Stimulated activated CD8-positive, alpha-beta memory T cell treated with anti-CD3 and anti-CD28 coated beads, Interleukin-2, amount 100 ng/mL, for 48 hours (primary cell): ENCODE results near the gene KCNA2.

Experiments
- DNase-seq, 2 donors: peaks; one replicate each; pipeline ENCODE4 v3.0.0-alpha.2; 2020; ENCODE audit warnings: low read depth in 2 of 2

Gene KCNA2

GRCh38 chr1:110605901-110606656 is at the start of gene KCNA2:
Gene KCNA2, minus strand, starts transcription at chr1:110606358. Its CDS starts 1,576 bp downstream, at chr1:110604782.
- no peak for DNase-seq

DNA sequence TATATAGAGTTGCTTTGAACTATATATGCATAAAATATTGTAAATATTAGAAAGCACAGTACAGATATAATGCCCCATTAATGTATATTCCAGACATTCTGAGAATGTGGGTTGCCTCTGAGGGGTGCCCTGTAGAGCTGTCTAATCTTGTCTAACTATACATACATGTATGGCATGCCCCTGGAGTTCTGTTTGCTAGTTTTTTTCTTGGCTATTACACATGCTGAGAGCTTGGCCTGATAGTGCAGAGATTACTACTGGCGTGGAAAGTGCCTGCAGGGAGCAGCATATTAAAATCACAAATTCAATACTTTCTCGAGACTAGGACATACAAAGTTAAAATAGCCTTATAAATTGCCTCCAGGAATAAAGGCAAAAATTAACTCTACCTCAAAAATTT is 44.5 kb upstream of the KCNA2 start:
- no peak for DNase-seq

- no peak for DNase-seq
Measured at GRCh38 chr1:110648417-110648816, 42.3 kb upstream of the KCNA2 start.

- no peak for DNase-seq
Measured at GRCh38 chr1:110647254-110647891, 41.2 kb upstream of the KCNA2 start.

DNA sequence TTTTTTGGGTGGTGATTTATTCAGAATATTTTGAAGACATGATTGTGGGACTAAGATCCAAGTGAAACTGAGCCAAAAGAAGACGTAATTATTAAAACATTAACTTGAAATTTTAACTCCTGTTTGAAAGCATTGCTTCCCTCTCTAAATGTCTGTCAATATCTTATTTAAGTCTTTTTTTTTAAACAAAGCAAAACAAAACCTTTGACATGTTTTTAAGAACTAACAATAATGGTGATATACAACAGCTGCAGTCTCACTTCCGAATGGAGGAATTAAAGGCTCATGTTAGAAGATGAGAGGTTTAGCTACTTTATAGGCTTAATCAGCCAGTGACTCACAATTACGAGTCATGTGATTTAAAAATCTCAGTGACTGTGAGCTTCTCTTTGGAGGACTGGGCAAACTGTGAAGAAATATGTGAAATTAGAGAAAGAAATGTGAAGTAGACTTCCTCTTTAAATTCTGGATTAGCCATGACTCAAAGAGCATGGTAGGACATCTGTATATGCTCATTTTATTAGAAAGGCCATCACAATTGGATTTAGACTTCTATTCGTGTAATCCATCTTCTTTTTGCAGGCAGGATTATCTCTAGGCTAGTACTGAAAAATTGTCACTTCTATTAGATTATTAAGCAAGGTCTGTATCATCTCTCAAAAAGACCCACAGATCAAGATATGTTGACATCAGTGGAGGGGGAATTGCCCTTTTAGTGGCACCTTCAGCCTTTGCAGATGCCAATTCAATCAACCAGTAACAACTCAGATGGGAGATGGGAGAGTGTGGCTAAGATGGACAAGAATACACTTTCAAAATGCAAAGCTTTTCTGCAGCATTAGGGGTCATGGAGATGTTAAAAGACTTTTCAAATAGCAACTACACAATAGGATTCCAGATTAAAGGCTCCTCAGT is 39.9 kb upstream of the KCNA2 start:
- DNase-seq = no peak

DNA sequence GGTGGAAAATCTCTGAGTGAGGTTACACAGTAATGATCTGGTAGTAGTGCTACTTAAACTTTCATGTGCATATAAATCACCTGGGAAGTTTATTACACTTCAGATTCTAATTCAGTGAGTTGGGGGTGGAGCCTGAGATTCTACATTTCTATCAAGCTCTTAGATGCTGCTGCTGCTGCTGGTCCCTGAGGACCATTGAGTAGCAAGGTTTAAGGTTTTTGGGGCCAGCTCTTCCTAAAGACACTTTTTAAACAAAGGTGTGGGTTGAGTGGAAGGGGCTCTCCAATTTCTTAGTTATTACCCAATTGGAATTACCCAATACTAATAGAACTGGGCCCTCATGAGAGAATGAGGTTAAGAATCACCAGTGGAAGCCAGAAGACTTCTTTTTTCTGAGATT is 39.1 kb upstream of the KCNA2 start:
- no peak for DNase-seq

DNA sequence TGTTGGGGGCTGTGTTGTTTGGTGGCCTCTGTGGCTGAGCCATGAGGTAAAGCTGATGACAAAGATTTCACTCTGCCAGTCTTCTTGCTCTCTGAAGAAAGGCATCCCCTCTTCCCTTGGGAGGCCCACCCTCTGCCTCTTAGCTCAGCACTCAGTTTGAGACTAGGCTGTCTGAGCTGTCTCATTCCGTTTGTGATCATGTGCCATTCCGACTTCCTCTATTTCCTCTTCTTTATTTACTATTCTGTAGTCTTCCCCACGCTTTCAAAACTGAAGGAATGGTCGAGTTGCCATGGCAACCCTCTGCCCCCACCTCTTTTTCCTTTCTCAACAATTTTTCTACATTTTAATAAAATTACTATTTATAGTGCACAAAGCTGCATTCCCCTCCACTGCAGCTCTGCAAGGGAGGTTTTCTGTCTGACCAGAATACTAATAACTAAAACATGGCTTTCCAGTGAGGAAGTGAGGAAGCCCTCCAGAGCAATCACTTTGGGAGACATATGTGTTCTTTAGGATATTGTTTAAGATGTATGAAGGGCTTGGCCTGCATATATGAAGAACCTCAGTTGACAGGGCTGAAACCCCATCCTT is 37.8 kb upstream of the KCNA2 start:
- no peak for DNase-seq

- DNase-seq = no peak
Measured at GRCh38 chr1:110639724-110640386, 33.7 kb upstream of the KCNA2 start.

- DNase-seq = no peak
Measured at GRCh38 chr1:110638556-110638955, 32.4 kb upstream of the KCNA2 start.

DNA sequence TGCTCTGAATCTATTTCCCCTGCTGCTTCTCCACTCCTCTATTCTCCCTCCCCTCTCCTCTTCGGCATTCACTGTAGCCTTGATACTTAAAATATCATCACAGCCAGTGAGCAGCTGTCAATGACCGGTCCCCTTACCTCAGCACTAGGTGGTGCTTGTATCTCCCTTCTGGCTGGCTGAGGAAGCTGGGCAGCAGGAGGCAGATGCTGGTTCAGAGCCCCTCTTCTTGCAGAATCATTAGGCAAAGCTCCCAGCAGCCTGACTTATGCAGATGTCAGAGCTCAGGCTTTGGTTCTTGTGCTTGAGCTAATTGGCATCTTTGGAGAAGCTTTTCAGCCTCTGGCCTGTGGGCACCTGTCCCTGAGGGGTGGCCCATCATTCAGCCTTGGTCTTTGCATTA is 31.9 kb upstream of the KCNA2 start:
- no peak for DNase-seq

DNA sequence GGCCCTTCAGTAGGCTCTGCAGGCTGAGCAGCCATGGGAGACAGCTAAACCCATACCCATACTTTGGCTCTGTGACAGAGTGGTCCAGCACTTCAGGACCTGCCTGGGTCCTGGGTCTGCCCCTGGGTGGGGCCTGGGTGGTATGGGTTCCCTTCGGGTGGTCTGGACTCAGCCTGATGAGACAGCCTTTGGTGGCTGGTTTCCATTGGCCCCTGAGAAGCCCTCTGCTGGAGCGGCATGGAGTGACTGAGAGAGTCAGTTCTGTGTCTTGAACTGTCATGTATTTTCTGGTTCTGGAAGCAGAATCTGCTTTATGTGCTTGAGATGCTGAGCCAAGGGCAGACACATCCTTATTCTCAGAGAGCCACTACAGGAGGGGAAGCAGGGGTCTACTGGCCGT is 31.3 kb upstream of the KCNA2 start:
- no peak for DNase-seq

DNA sequence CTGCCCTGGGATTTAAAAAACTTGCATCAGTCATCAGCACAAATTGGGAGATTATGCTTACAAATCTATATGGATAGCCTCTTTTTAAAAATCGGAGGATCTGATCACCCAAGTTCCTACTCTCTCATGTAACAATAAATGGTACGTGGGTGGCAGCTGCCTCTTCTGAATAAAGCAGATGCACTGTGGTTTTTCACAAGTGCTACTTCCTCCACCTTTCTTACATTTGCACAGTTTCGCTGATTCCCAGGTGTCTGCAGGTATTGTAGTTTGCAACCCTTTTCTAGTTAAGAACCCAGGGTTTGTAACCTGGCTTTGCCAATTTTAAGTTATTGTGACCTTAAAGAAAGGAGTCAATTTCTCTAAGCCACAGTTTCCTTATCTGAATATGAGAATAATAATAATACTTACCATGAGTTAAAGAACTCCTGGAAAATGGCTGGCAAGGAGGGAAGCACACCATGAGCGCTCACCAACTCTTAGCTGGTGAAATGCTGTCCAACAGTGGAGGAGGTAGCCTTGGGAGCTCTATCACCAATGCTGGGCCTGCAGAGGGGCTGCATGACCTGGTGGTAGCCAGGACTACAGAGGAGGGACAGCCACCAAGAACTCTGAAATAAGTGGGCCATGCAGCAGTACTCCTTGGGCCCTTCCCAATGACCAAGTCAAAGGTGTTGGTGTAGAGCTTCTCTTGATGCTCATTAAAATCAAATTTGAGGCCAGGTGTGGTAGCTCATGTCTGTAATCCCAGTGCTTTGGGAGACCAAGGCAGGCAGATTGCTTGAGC is 30.2 kb upstream of the KCNA2 start:
- DNase-seq = no peak

DNA sequence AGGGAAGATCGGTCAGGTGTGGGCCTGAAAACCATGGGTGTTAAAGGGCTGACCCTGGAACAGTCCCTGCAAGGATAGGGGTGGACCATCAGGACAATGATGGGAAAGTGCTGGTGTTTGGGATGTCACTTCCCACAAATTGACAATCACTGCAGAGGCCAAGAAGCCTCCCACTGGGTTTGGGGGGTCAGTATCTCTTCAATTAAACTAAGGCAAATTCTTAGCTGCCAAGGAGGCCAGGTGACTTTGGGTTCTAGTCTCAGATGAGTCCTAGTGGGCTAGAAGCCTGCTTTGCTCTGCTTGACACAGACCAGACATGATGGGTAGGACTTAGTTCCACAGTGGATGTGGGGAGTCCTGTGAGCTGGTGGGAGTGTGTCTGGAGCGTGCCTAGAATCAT is 29.3 kb upstream of the KCNA2 start:
- no peak for DNase-seq

DNA sequence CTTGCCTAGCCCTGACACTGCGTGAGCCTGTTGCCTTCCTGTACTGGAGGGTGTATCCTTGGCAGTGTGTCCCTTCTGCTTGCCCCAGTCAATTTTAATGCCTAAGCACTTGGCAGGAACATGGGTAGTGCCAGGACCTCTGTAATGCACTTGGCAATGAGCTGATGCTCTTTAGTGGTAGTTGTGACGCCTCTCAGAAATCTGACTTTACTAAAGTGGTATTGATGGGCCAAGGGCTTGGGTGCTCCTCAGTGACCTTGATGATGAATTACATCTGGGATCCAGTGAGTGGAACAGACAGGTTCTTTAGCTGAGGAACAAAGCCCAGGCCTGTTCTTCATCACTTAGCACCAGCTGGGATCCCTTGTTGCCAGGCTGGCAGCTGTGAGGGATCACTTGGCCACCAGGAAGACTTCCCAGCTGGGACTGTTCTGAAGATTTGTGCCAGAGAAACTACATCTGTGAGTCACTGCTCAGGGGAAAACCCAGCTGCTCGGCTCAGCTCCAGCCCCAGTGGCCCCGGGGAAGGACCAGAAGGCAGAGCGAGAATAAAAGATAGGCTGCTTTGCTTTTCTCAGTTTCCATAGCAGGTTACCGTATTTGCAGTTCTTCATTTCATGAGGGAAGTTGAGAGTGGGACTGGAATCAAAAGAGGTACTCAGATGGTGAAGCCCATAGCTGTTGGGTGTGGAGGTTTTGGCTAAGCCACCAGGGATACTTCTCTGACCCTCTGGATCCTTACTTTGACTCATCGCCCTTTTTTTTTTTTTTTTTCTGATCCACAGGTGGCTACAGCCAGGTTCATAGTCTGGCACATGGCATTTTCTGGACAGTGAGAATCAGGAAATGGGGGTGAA is 28.5 kb upstream of the KCNA2 start:
- DNase-seq = peak; percentile 62 to 67

DNA sequence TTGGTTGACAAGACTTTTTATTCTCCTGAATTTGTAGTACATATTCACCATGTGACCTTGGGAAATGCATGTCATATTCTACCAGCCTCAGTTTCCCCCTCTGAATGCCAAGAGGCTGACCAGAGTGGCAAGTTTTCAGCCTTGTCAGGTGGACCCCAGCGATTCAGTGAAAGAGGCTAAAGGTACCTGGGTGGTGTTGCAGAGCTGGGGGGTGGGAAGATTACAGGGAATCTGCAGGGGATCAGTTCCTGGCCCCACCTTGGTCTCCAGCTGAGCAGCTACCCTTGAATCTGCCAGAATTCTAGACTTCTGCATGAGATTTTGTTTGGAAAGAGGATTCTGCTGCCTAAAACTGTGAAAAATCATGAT is 27.9 kb upstream of the KCNA2 start:
- DNase-seq = no peak

- DNase-seq = no peak
Measured at GRCh38 chr1:110633646-110634030, 27.5 kb upstream of the KCNA2 start.

- no peak for DNase-seq
Measured at GRCh38 chr1:110631836-110632620, 25.9 kb upstream of the KCNA2 start.

GRCh38 chr1:110630839-110631663 is 24.9 kb upstream of the KCNA2 start:
- peak; percentile 68 to 72 for DNase-seq
